Tibial nerve (tissue), 4 donors: ENCODE measurements around the gene TIAL1. TPM values are rescaled to one million over a fixed set of nuclear protein-coding genes. Genes with fewer than 3 reads are reported as not detected.

ENCODE experiments used
- DNase-seq, 2 donors: peaks; one replicate each; pipeline ENCODE4 v3.0.0-alpha.2; 2019; ENCODE audit warnings: low spot score in 2 of 2
- H3K27ac ChIP-seq, 4 donors: fragments of 200-600 bp; sonication (generic) in 3 of 4; one replicate each; pipeline ENCODE4 v1.5.1; 2017 to 2019; ENCODE audit warnings: mild to moderate bottlenecking in 1 of 4
- H3K27me3 ChIP-seq, 2 donors: fragments of 200-600 bp; sonication (generic) in 1 of 2; one replicate each; pipeline versions ENCODE4 v1.5.1 to v1.6.0; 2017 to 2019
- H3K36me3 ChIP-seq, 3 donors: fragments of 200-600 bp; sonication (generic); one replicate each; pipeline ENCODE4 v1.5.1; 2018 to 2019
- H3K4me1 ChIP-seq, 4 donors: fragments of 200-600 bp; sonication (generic) in 3 of 4; one replicate each; pipeline ENCODE4 v1.5.1; 2017 to 2019
- H3K4me3 ChIP-seq, 4 donors: fragments of 200-600 bp; sonication (generic) in 3 of 4; one replicate each; pipeline ENCODE4 v1.5.1; 2017 to 2019; ENCODE audit warnings: mild to moderate bottlenecking in 1 of 4, moderate library complexity in 1 of 4
- H3K9me3 ChIP-seq, 4 donors: fragments of 200-600 bp; sonication (generic) in 3 of 4; one replicate each; pipeline ENCODE4 v1.5.1; 2017 to 2019
- CTCF ChIP-seq, 5 experiments: fragments of 200-600 bp in 3 of 5; fragments of 450-650 bp in 2 of 5; sonication (generic) in 3 of 5; IDR thresholded peaks; one replicate each; pipeline ENCODE4 v1.5.1; 2016 to 2019; ENCODE audit warnings: antibody characterized with exemption in 5 of 5, mild to moderate bottlenecking in 3 of 5, moderate library complexity in 2 of 5
- EP300 ChIP-seq, 2 donors: sonication (generic); formaldehyde crosslinking; IDR thresholded peaks; one replicate each; pipeline ENCODE4 v1.6.1; 2017; ENCODE audit warnings: antibody characterized with exemption in 2 of 2, mild to moderate bottlenecking in 1 of 2
- POLR2A ChIP-seq, 2 donors: fragments of 450-650 bp; IDR thresholded peaks; one replicate each; pipeline ENCODE4 v1.6.1; 2017; ENCODE audit warnings: antibody characterized with exemption in 2 of 2, mild to moderate bottlenecking in 2 of 2, moderate library complexity in 2 of 2
- WGBS, 2 donors: methylation state at CpG; one replicate each; pipeline ENCODE4 v1.1.5; 2018; 5-methylcytosine and 5-hydroxymethylcytosine counted together
- total RNA-seq, 4 donors: library from RNA; depleted of rRNA; stranded (reverse); fragments of >200 nt; gene quantifications; one replicate each; pipeline ENCODE4 v1.1.0, GENCODE V29; 2016

TIAL1 gene
- total RNA-seq, 4 donors from 2014 or later, result 53.0 to 103 (median 87.2) TPM

- H3K36me3 ChIP-seq, result no peaks in the 10 kb centered on the region
- no peaks in the 10 kb centered on the region for H3K9me3 ChIP-seq
- no peak overlapping the region for H3K27ac ChIP-seq
- H3K4me3 ChIP-seq, result no peak overlapping the region
- 30 to 46% methylated on average over 3 of the region's 3 CpGs for WGBS, 2 donors
- no peaks in the 10 kb centered on the region for H3K27me3 ChIP-seq
- TF ChIP-seq CTCF (IDR thresholded peaks at IDR 0.05), result no peak
- peaks cover 0 to 27% (median 12%) of the 10 kb centered on the region in 4 donors for H3K4me1 ChIP-seq
- no peak for DNase-seq
Observed at GRCh38 chr10:119546009-119546408, 50.8 kb downstream of the TIAL1 start.

- DNase-seq, result no peak
- 66 to 73% methylated on average over 4 of the region's 4 CpGs for whole genome bisulfite sequencing, 2 donors
- no peak overlapping the region for H3K27ac ChIP-seq
- H3K9me3 ChIP-seq, result no peaks in the 10 kb centered on the region
- no peak for TF ChIP-seq POLR2A (IDR thresholded peaks at IDR 0.05)
- TF ChIP-seq EP300 (IDR thresholded peaks at IDR 0.05), result no peak
- no peak for TF ChIP-seq CTCF (IDR thresholded peaks at IDR 0.05)
- no peaks in the 10 kb centered on the region for H3K36me3 ChIP-seq
- H3K27me3 ChIP-seq, result no peaks in the 10 kb centered on the region
- peaks cover 0 to 31% (median 14%) of the 10 kb centered on the region in 4 donors for H3K4me1 ChIP-seq
- no peak overlapping the region for H3K4me3 ChIP-seq
Observed at GRCh38 chr10:119545310-119545709, 51.5 kb downstream of the TIAL1 start.

- Histone ChIP-seq H3K4me1 (peaks cover 0 to 34% (median 15%) of the 10 kb centered on the region in 4 donors), H3K4me3 (peak overlapping the region in 1 of 4 donors; percentile 83), H3K9me3 (no peaks in the 10 kb centered on the region), H3K36me3 (no peaks in the 10 kb centered on the region), H3K27ac (peak overlapping the region in 2 of 4 donors; percentile 22 to 86), H3K27me3 (no peaks in the 10 kb centered on the region)
- 53 to 55% methylated on average over 19 of the region's 19 CpGs for WGBS, 2 donors
- no peak for DNase-seq
- no peak for TF ChIP-seq POLR2A (IDR thresholded peaks at IDR 0.05)
- TF ChIP-seq EP300 (IDR thresholded peaks at IDR 0.05), result no peak
- no peak for TF ChIP-seq CTCF (IDR thresholded peaks at IDR 0.05)
Observed at GRCh38 chr10:119543814-119544642, 52.7 kb downstream of the TIAL1 start.

GRCh38 chr10:119542988-119543813 lies 53.6 kb downstream of the TIAL1 start:
- H3K9me3 ChIP-seq, result no peaks in the 10 kb centered on the region
- no peaks in the 10 kb centered on the region for H3K27me3 ChIP-seq
- peak; percentile 19 to 50 for DNase-seq
- WGBS, 2 donors, result 0 to 6% methylated on average over 10 to 44 of the region's 78 CpGs
- peaks cover 0 to 42% (median 19%) of the 10 kb centered on the region in 4 donors for H3K4me1 ChIP-seq
- no peaks in the 10 kb centered on the region for H3K36me3 ChIP-seq
- peak overlapping the region; percentile 50 to 89 (median 76) for H3K4me3 ChIP-seq
- TF ChIP-seq CTCF (IDR thresholded peaks at IDR 0.05), result peak; percentile 38 to 66 (median 41)
- TF ChIP-seq POLR2A (IDR thresholded peaks at IDR 0.05), result no peak
- H3K27ac ChIP-seq, result peak overlapping the region; percentile 59 to 86 (median 82)
